ENCODE measurements around the gene DENND4C.

DNA sequence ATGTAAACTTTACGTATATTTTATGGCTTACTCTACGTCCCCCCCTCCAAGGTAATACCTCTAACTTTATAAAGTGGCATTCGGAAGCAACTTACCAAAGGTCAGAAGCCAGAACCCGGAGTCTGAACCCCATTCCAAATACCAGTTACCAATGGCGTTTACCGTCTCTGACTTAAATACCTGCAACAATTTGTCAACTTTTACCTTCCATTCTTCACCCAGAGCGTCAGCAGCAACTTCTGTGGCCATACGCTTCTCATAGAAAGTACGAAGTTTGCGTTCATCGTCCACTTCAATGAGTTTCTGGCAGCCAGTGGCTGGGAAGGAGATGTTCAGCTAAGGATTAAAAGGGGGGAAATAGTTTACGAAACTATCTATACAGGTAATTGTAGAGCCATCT lies 148.8 kb downstream of the DENND4C start:
- TF ChIP-seq CTCF (IDR thresholded peaks at IDR 0.05) = no peak
- TF ChIP-seq JUNB (IDR thresholded peaks at IDR 0.05) = no peak
- no peak for TF ChIP-seq MAX (IDR thresholded peaks at IDR 0.05)
- no peak for TF ChIP-seq RFX5 (IDR thresholded peaks at IDR 0.05)
- TF ChIP-seq, protein P1, sequence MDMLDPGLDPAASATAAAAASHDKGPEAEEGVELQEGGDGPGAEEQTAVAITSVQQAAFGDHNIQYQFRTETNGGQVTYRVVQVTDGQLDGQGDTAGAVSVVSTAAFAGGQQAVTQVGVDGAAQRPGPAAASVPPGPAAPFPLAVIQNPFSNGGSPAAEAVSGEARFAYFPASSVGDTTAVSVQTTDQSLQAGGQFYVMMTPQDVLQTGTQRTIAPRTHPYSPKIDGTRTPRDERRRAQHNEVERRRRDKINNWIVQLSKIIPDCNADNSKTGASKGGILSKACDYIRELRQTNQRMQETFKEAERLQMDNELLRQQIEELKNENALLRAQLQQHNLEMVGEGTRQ (IDR thresholded peaks at IDR 0.05) = no peak
- no peak for TF ChIP-seq RAD21 (conservative IDR thresholded peaks at IDR 0.05 in 1 of 2, IDR thresholded peaks at IDR 0.05 in 1 of 2)
- TF ChIP-seq ESRRA (IDR thresholded peaks at IDR 0.05; ENCODE audit: borderline replicate concordance, low read length) = no peak
